ENCODE data around the gene HS3ST6. TPM values are rescaled to one million over a fixed set of nuclear protein-coding genes. Genes with fewer than 3 reads are reported as not detected.
A peak's percentile ranks its signal among the peaks of the same experiment; 100 is the strongest.

Gene HS3ST6
- total RNA-seq, 1 experiment from 2014 or later, result 1.0 TPM

DNA sequence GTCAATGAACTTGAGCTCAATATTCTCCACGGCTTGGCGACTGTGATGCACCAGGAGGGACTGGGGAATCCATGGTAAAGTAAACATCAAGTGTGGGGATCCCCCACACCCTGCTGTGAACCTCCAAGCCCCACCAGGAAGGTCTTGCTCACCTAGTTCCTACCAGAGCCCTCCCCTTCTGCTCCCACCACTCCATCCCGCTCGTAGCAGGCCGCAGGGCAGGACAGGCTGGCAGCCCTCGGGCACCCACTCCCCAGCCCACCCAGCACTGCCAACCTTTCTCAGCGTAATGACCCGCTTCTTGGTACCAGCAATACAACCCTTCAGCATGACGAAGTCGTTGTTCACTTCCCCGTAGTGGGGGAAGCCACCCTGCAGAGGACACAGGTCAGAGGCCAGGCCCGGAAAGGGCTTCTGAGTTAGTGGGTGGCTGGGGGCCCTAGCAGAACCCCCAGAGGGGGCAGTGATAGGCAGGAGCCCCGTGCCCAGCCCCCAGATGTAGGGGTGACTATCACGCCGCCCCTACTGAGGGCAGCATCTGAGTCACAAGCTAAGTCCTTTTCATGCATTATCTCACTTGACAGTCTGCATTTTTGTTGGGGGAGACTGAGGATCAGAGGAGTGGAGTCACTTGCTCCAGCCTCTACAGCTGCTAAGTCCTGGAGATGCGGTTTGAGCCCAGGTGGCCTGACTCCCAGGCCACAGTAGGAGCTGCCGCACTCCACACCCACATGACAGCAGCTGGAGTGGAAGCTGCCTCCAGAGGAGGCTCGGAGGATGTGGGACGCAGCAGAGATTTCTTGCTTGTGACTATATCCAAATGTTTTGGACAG is 27.6 kb upstream of the HS3ST6 start:
- H3K4me1 Mint-ChIP-seq, result peaks cover 22% of the 10 kb centered on the region
- no peak overlapping the region for H3K4me3 Mint-ChIP-seq
- peaks cover 16% of the 10 kb centered on the region for H3K27me3 Mint-ChIP-seq (ENCODE audit: low read depth)
- ChIA-PET POLR2A (interaction anchor here (0.8 to 1.9 kb wide), 3 partner anchors 15 to 26 kb away, joined by 3 to 6 read pairs (median 3); partner anchors contain the start of genes RPS2 and TBL3), CTCF (interaction anchor here (0.5 to 2.8 kb wide), 14 partner anchors 13 to 163 kb away, joined by 3 to 13 read pairs (median 4); partner anchors contain the start of genes NUBP2, RPS2, SPSB3 and TBL3)
- TF ChIP-seq ZNF416 (CRISPR knock-in tag; IDR thresholded peaks at IDR 0.05) (no peak), FOXK1 (CRISPR knock-in tag; IDR thresholded peaks at IDR 0.05) (no peak), JUN (CRISPR knock-in tag; IDR thresholded peaks at IDR 0.05) (no peak), TEAD1 (CRISPR knock-in tag; IDR thresholded peaks at IDR 0.05) (no peak), JAZF1 (CRISPR knock-in tag; IDR thresholded peaks at IDR 0.05) (no peak)
- TF ChIP-seq, protein P1, sequence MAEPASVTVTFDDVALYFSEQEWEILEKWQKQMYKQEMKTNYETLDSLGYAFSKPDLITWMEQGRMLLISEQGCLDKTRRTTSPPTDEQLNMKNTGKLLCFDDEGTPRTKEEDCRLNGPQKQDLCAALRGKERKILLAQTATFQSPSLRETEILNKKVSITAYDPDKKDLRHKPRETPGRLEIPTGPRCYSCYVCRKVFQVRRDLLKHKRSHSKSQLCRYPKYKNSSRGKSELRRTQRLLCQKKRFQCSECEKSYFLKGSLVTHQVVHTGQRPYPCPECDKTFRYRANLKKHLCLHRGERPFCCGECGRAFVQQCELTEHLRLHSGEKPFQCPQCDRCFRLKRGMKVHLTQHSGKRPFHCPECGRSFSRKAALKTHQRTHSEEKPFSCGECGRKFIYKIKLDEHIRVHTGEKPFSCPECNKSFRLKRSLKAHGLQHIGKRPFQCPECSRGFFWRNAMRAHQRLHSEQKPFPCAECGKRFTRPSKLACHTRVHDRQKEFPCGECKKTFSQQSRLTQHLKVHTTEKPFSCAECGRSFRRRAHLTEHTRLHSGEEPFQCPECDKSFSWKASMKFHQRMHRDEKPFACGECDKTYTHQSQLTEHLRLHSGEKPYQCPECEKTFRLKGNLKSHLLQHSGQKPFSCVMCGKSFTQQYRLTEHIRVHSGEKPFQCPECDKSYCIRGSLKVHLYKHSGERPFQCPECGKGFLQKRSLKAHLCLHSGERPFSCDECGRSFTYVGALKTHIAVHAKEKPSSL (CRISPR knock-in tag; conservative IDR thresholded peaks at IDR 0.05), result no peak
- TF ChIP-seq, protein P2, sequence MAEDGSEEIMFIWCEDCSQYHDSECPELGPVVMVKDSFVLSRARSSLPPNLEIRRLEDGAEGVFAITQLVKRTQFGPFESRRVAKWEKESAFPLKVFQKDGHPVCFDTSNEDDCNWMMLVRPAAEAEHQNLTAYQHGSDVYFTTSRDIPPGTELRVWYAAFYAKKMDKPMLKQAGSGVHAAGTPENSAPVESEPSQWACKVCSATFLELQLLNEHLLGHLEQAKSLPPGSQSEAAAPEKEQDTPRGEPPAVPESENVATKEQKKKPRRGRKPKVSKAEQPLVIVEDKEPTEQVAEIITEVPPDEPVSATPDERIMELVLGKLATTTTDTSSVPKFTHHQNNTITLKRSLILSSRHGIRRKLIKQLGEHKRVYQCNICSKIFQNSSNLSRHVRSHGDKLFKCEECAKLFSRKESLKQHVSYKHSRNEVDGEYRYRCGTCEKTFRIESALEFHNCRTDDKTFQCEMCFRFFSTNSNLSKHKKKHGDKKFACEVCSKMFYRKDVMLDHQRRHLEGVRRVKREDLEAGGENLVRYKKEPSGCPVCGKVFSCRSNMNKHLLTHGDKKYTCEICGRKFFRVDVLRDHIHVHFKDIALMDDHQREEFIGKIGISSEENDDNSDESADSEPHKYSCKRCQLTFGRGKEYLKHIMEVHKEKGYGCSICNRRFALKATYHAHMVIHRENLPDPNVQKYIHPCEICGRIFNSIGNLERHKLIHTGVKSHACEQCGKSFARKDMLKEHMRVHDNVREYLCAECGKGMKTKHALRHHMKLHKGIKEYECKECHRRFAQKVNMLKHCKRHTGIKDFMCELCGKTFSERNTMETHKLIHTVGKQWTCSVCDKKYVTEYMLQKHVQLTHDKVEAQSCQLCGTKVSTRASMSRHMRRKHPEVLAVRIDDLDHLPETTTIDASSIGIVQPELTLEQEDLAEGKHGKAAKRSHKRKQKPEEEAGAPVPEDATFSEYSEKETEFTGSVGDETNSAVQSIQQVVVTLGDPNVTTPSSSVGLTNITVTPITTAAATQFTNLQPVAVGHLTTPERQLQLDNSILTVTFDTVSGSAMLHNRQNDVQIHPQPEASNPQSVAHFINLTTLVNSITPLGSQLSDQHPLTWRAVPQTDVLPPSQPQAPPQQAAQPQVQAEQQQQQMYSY (CRISPR knock-in tag; IDR thresholded peaks at IDR 0.05), result no peak
- no peaks in the 10 kb centered on the region for H3K9me3 Mint-ChIP-seq
- DNase-seq (ENCODE audit: low spot score) (no peak), ATAC-seq (no peak)
- H3K27ac Mint-ChIP-seq, result no peak overlapping the region
- H3K36me3 Mint-ChIP-seq, result no peaks in the 10 kb centered on the region

DNA sequence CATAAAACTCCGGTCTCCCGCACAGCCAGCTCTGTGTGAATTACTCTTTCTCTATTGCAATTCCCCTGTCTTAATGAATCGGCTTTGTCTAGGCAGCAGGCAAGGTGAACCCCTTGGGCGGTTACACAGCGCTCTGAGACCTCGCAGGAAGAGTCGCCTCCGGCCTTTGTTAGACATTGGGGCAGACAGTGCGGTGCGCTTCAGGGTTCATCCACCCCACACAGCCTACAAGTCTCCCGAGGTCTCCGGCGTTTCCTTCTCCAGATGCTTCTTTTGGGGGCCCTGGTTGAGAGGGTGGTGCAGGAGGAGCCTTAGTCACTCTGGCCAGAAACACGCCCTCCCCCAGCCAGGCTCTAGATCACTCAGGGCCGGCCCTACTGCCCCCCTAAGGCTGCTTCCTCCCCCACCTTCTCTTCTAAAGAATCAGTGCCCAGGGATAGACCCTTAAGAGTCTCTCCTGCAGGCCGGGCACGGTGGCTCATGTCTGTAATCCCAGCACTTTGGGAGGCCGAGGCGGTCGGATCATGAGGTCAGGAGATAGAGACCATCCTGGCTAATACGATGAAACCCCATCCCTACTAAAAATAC is 26.5 kb upstream of the HS3ST6 start:
- peak overlapping the region; percentile 87 for H3K4me3 Mint-ChIP-seq
- POLR2A ChIA-PET, result interaction anchor here (1.7 kb wide), 1 partner anchor 16 kb away, joined by 5 read pairs; no protein-coding TSS in a partner anchor
- H3K27ac Mint-ChIP-seq, result no peak overlapping the region
- H3K27me3 Mint-ChIP-seq (ENCODE audit: low read depth), result peaks cover 16% of the 10 kb centered on the region
- H3K9me3 Mint-ChIP-seq, result no peaks in the 10 kb centered on the region
- no peak for DNase-seq (ENCODE audit: low spot score)
- ATAC-seq, result no peak
- no peaks in the 10 kb centered on the region for H3K36me3 Mint-ChIP-seq
- peaks cover 22% of the 10 kb centered on the region for H3K4me1 Mint-ChIP-seq
- CTCF ChIA-PET, result interaction anchor here (0.6 to 0.8 kb wide), 2 partner anchors 59 to 1419 kb away, joined by 3 read pairs; no protein-coding TSS in a partner anchor
- TF ChIP-seq MYBL2 (CRISPR knock-in tag; IDR thresholded peaks at IDR 0.05) (no peak), RORB (CRISPR knock-in tag; IDR thresholded peaks at IDR 0.05) (no peak), TCF7 (CRISPR knock-in tag; IDR thresholded peaks at IDR 0.05; ENCODE audit: low read depth) (no peak), FOXK1 (CRISPR knock-in tag; IDR thresholded peaks at IDR 0.05) (no peak), ZNF416 (CRISPR knock-in tag; IDR thresholded peaks at IDR 0.05) (no peak), ZNF121 (CRISPR knock-in tag; IDR thresholded peaks at IDR 0.05) (no peak), ZNF671 (CRISPR knock-in tag; IDR thresholded peaks at IDR 0.05) (no peak)
- TF ChIP-seq, protein P3, sequence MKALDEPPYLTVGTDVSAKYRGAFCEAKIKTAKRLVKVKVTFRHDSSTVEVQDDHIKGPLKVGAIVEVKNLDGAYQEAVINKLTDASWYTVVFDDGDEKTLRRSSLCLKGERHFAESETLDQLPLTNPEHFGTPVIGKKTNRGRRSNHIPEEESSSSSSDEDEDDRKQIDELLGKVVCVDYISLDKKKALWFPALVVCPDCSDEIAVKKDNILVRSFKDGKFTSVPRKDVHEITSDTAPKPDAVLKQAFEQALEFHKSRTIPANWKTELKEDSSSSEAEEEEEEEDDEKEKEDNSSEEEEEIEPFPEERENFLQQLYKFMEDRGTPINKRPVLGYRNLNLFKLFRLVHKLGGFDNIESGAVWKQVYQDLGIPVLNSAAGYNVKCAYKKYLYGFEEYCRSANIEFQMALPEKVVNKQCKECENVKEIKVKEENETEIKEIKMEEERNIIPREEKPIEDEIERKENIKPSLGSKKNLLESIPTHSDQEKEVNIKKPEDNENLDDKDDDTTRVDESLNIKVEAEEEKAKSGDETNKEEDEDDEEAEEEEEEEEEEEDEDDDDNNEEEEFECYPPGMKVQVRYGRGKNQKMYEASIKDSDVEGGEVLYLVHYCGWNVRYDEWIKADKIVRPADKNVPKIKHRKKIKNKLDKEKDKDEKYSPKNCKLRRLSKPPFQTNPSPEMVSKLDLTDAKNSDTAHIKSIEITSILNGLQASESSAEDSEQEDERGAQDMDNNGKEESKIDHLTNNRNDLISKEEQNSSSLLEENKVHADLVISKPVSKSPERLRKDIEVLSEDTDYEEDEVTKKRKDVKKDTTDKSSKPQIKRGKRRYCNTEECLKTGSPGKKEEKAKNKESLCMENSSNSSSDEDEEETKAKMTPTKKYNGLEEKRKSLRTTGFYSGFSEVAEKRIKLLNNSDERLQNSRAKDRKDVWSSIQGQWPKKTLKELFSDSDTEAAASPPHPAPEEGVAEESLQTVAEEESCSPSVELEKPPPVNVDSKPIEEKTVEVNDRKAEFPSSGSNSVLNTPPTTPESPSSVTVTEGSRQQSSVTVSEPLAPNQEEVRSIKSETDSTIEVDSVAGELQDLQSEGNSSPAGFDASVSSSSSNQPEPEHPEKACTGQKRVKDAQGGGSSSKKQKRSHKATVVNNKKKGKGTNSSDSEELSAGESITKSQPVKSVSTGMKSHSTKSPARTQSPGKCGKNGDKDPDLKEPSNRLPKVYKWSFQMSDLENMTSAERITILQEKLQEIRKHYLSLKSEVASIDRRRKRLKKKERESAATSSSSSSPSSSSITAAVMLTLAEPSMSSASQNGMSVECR (CRISPR knock-in tag; IDR thresholded peaks at IDR 0.05; ENCODE audit: borderline replicate concordance), result no peak

Measured in WTC11 (cell line).